Activated T-cell treated with anti-CD3 and anti-CD28 coated beads, Interleukin-2, amount 50 U/mL, for 4 hours (primary cell): ENCODE results near the gene UFD1. TPM values are rescaled to one million over a fixed set of nuclear protein-coding genes. Genes with fewer than 3 reads are reported as not detected.

Source experiments
- ATAC-seq, 2 donors: fragments of 200-7000 bp; cut with Tn5 transposase; one replicate each; pipeline ENCODE4 v1.10.0; 2021
- DNase-seq: peaks from one replicate; pipeline ENCODE4 v3.0.0-alpha.2; 2020
- H3K27me3 Mint-ChIP-seq: one replicate; pipeline ENCODE4 v1.8.0; 2021; ENCODE audit warnings: low read depth, mixed read lengths
- H3K36me3 Mint-ChIP-seq: one replicate; pipeline ENCODE4 v1.8.0; 2022; ENCODE audit warnings: mixed read lengths; ENCODE audit not compliant: insufficient read depth
- H3K4me1 Mint-ChIP-seq: one replicate; pipeline ENCODE4 v1.8.0; 2021; ENCODE audit warnings: low read depth, mixed read lengths
- H3K4me3 Mint-ChIP-seq: one replicate; pipeline ENCODE4 v1.8.0; 2021; ENCODE audit warnings: mild to moderate bottlenecking, moderate library complexity, mixed read lengths
- H3K9me3 Mint-ChIP-seq: one replicate; pipeline ENCODE4 v1.8.0; 2021; ENCODE audit warnings: mixed read lengths
- total RNA-seq, 3 donors: library from RNA; stranded (reverse); gene quantifications; one replicate each; pipeline ENCODE4 v1.2.1, GENCODE V29; 2021

UFD1 gene
- total RNA-seq, 3 donors from 2014 or later = 107 TPM

DNA sequence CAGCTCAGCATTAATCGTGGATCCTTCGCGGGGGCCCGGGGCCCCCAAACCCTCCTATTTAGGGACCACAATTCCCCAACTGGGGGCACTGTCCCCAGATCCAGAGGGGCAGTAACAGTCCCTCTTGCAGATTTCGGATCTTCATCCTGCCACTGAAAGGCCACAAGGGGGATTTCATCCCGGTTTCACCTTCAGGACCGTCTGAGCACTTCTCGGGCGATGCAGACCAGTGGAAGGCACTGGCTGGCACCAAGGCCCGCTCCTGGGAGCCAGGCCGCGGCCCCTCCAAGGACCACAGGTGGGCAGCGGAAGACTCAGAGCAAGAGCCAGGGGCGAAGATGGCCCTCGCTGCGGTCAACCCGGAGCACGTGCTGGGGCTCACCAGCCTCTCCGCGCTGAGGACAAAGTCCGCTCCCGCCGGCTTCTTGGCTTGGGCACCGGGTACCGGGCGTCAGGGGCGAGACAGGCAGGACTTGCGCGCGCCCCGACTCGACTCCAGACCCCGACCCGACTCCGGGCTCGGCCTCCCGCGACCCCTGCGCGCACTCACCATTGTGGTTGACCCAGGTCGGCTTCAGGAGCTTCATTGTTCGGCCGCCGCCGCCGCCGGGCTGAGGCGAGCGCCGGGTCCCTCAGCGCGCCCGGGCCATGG is 48.0 kb downstream of the UFD1 start:
- DNase-seq (no peak), ATAC-seq (no peak)
- peaks cover 10% of the 10 kb centered on the region for H3K36me3 Mint-ChIP-seq
- H3K4me3 Mint-ChIP-seq = peak overlapping the region; percentile 84
- H3K9me3 Mint-ChIP-seq = no peaks in the 10 kb centered on the region
- H3K4me1 Mint-ChIP-seq = peaks cover 54% of the 10 kb centered on the region
- no peaks in the 10 kb centered on the region for H3K27me3 Mint-ChIP-seq

DNA sequence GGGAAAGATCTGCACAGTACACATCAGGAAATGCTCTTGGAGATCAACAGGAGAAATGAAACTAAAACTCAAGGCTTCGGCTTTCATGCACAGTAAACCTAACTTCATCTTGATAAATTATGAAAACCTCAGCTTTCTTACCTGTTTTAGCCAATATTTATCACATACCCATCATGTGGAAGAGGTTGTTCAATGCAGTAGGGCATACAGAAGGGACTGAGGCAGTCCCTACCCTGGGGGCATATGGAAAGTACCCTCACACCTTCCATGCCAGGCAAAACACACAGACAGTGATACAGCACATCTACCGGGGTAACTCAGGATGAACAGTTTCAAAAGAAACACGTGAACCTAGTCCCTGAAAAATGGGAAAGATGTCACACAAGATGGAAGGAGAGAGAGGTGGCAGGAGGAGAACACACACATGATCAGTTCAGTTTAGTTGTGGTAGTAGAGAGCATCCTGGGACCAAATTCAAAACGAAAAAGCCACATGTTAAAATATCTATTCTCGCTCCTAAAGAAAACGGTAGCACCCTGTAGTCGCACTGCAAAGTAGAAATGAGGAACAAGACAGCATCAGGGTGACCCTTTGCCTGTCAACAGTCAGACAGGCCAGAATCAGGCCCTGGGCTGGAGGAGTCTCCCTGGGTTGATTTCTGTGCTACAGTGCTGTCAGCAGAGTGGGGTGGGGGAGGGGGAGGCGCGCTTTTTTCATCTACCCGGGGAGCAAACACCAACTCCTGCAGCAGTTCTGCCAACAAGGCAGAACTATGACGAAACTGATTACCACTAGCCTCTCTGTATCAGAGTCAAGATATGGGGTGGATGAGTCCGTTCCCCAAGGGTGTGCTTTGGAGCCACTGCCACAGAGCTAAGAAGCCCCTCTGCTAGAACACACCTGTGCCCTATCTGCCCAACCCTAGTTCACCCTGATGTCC is 48.8 kb downstream of the UFD1 start:
- no peak for DNase-seq
- no peak for ATAC-seq
- no peaks in the 10 kb centered on the region for H3K27me3 Mint-ChIP-seq
- no peaks in the 10 kb centered on the region for H3K9me3 Mint-ChIP-seq
- H3K36me3 Mint-ChIP-seq = peaks cover 10% of the 10 kb centered on the region
- peak overlapping the region; percentile 84 for H3K4me3 Mint-ChIP-seq
- H3K4me1 Mint-ChIP-seq = peaks cover 55% of the 10 kb centered on the region

DNA sequence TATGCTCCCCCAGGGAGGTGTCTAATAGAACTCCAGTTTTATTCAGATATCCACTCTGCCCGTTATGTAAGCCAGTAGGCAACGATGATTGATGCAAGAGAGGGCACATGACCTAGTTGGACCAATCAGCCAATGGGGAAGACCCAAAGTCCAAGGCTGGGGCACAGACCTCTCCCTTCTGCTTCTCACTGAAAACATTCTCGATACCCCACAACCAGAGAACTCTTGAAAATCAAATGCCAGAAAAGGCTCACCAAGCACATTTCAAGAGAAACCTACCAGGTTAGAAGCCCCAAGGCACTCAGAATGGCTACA is 54.9 kb downstream of the UFD1 start:
- Mint-ChIP-seq H3K9me3 (no peaks in the 10 kb centered on the region), H3K4me3 (no peak overlapping the region), H3K27me3 (no peaks in the 10 kb centered on the region), H3K4me1 (peaks cover 80% of the 10 kb centered on the region), H3K36me3 (peaks cover 11% of the 10 kb centered on the region)
- ATAC-seq = no peak
- no peak for DNase-seq

DNA sequence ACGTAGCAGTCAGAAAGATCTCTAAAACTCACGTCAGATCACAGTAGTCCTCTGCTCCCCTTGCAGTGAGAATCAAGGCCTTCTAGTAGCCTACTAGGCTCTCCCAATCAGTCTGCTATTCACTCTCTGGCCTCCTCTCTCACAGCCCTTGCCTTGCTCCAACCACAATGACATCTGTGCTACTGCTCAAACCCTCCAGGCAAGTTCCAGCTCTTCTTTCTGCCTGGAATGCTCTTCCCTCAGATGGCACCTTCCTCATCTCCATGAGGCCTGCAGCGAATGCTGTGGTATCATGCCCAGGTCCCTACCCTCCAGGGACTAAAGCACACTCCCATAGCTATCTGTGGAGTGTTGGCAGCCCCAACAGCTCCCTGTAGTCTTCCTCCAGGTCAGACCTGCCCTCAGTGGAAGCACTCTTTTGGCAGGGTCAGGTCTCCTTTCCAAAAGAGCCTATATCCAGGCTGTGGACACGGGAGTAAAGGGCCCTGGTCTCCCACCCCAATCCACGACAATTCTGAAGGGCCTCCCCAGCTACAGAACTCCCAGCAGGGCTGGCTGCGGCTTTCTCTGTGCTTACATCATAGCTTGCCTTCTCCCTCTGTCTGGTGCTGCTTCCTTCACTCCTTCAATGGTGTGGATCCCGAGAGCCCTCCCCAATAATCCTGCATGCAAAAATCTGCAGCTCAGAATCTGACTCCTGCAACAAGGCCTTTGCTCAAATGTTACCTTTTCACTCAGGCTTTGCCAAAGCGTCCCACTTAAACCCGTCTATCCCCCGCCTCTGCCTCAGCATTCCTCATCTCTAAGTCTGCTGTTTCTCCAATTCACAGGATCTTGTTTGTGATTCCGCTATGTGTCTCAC is 56.3 kb downstream of the UFD1 start:
- no peak for ATAC-seq
- H3K4me3 Mint-ChIP-seq = no peak overlapping the region

DNA sequence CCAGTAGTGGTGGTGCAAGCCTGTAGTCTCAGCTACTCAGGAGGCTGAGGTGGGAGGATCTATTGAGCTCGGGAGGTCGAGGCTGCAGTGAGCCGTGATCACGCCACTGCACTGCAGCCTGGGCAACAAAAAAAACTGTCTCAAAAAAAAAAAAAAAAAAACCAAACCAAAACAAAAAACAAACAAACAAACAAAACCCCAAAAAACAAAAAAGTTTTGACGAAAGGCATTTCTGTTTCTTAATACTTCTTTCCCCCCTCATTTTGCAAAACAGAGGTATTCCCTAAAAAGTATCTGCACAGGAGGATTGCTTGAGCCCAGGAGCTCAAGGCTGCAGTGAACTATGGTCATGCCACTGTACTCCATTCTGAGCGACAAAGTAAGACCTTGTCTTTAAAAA is 58.7 kb downstream of the UFD1 start:
- Mint-ChIP-seq H3K4me1 (peaks cover 71% of the 10 kb centered on the region), H3K27me3 (no peaks in the 10 kb centered on the region), H3K36me3 (peaks cover 4% of the 10 kb centered on the region), H3K9me3 (no peaks in the 10 kb centered on the region), H3K4me3 (peak overlapping the region; percentile 22)
- no peak for DNase-seq
- no peak for ATAC-seq

More for the DNA sequence above, 56.3 kb downstream of the UFD1 start:
- Mint-ChIP-seq H3K4me1 (peaks cover 82% of the 10 kb centered on the region), H3K27me3 (no peaks in the 10 kb centered on the region), H3K9me3 (no peaks in the 10 kb centered on the region), H3K36me3 (peaks cover 13% of the 10 kb centered on the region)
- no peak for DNase-seq

DNA sequence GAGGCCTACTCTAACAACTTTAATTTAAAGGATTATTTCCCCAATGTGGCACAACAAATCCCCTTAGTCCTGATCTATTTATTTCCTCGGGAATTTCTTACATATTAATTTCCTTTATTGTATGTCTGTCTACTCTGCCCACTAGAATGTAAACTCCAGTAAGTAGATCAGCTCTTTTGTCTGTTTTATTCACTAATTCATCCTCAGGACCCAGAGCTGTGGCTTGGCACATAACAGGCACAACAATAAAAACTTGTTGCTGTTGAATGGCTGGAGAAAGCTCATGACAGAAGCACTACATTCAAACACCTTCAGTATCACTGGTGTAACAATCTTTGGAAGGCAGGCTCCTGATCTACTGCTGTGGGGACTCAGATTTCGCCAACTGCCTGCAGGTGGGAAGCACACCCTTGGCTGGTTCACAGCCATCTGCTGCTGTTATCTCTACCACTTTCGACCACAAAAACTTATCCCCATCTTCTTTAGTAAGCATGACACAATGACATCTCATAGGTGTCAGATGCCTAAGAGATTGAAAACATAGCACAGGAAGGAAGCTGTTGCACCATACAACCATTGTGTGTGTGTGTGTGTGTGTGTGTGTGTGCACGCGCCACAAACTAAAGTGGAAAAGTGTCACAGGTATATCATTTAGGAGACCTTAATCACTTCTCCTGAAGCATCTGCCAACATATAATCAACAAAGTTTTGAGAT is 59.4 kb downstream of the UFD1 start:
- Mint-ChIP-seq H3K4me3 (peak overlapping the region; percentile 22), H3K36me3 (peaks cover 4% of the 10 kb centered on the region), H3K4me1 (peaks cover 64% of the 10 kb centered on the region), H3K9me3 (no peaks in the 10 kb centered on the region), H3K27me3 (no peaks in the 10 kb centered on the region)
- DNase-seq = no peak
- ATAC-seq = peak; percentile 97 to 98

DNA sequence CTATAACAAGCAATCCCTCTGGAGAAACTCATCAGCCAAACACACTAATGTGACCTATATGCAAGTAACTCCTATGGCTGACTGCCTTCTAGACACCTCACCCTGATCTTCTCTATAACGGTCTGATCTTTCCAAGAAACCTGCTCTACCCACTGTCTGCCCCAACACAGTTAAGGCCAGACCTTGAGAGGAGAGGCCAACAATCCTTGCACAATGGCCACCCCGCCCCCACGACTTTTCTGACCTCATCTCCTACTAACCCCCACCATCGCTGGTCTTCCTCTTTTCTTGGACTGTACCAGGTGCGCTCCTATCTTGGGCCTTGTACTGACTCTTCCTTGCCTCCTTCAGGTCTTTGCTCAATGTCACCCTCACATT is 59.9 kb downstream of the UFD1 start:
- ATAC-seq = no peak
- no peaks in the 10 kb centered on the region for H3K27me3 Mint-ChIP-seq

DNA sequence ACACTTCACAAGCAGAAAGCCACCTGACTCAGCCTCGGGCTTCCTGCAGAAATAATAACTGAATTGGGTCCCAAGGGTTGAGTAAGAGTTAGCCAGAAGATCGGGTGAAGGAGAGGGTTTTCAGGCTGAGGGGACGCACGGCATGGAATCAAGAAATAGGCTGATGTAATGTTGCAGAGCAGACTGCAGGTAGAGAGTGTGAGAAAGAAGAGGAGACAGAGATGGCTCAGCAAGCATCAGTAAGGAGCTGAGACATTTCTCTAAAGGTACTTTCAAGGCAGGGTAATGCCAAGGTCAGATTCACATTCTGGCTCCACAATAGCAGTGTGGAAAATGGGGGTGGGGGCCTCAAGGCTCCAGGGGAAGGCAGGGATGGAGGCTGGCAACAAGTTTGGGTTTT is 66.1 kb downstream of the UFD1 start:
- ATAC-seq (no peak), DNase-seq (no peak)
- no peaks in the 10 kb centered on the region for H3K9me3 Mint-ChIP-seq
- peaks cover 20% of the 10 kb centered on the region for H3K36me3 Mint-ChIP-seq
- no peaks in the 10 kb centered on the region for H3K27me3 Mint-ChIP-seq
- H3K4me3 Mint-ChIP-seq = no peak overlapping the region
- H3K4me1 Mint-ChIP-seq = peaks cover 20% of the 10 kb centered on the region

More for the DNA sequence above, 59.9 kb downstream of the UFD1 start:
- H3K9me3 Mint-ChIP-seq = no peaks in the 10 kb centered on the region
- no peak for DNase-seq
- H3K4me3 Mint-ChIP-seq = no peak overlapping the region
- H3K36me3 Mint-ChIP-seq = peaks cover 5% of the 10 kb centered on the region
- peaks cover 61% of the 10 kb centered on the region for H3K4me1 Mint-ChIP-seq

DNA sequence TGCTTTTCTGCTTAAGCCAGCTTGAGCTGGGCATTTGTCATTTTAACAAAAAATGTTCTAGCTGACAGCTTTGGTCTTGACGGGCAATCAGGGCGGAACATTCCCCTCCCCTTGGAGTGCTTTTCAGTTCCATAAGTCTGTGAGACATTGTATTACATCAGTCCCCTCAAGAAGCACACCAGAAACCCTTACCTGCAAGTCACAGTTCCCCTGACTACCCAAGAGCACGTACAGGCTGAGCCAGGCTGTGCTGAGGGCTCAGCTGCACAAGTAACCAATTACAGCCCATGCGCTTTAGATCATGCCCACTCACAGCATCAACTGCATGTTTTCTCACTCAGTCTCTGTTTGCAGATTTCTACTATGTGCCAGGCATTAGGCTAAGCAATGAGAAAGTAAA is 66.5 kb downstream of the UFD1 start:
- ATAC-seq (no peak), DNase-seq (no peak)
- Mint-ChIP-seq H3K27me3 (no peaks in the 10 kb centered on the region), H3K4me3 (no peak overlapping the region), H3K4me1 (peaks cover 18% of the 10 kb centered on the region), H3K36me3 (peaks cover 21% of the 10 kb centered on the region), H3K9me3 (no peaks in the 10 kb centered on the region)

DNA sequence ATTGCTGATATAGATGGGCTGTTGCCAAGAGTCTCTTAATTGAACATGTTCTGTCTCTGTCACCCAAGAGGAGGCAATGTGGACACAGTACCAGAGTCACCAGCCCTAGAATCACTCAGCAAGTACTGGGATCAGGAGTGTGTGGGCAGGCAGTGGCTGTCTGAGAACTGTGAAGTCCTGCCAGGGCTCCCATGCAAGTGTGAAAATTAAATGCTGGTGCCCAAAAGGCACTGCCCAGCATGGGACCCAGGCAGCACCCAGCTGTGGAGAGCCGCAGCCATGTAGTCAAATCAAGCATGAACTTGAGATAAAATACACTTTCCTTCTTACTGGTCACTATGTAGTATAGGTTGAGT is 67.3 kb downstream of the UFD1 start:
- ATAC-seq (no peak), DNase-seq (no peak)
- H3K27me3 Mint-ChIP-seq = no peaks in the 10 kb centered on the region
- H3K36me3 Mint-ChIP-seq = peaks cover 25% of the 10 kb centered on the region
- H3K9me3 Mint-ChIP-seq = no peaks in the 10 kb centered on the region
- H3K4me3 Mint-ChIP-seq = no peak overlapping the region
- peaks cover 18% of the 10 kb centered on the region for H3K4me1 Mint-ChIP-seq

DNA sequence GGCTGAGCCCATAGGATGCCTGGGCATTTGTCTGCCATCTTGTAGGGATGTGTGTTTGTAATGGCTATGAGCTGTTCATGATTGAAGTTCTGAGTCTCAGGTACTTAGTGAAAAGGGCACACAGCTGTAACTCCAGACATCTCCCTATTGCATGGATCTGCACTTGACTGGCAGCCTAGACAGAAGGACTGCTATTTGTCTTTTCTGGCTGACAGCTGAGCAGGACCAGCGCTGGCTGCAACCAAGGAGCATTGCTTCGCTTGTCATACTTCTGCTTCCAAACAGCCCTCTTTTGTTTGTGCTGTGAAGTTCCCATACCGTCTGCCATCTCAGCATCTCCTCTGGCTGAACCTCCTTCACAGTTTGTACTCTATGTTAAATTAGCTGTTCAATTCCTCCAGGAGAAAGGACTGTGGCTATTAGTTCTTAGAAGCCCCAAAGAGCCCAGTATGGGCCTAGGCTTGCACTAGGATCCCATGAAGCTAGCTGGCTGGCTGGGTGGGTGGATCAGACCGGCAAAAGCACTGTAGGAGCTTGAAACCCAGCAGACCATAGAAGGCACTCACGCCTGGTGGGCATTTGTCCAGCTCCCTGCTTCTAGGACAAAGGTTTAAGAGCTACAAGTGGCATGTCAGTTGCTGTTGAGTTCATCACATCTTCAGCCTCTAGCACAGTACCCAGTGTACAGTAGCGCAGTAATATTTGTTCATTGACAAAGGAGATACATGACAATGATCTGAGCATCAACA is 67.9 kb downstream of the UFD1 start:
- ATAC-seq (no peak), DNase-seq (no peak)
- H3K9me3 Mint-ChIP-seq = no peaks in the 10 kb centered on the region
- H3K4me3 Mint-ChIP-seq = no peak overlapping the region
- no peaks in the 10 kb centered on the region for H3K27me3 Mint-ChIP-seq
- peaks cover 28% of the 10 kb centered on the region for H3K36me3 Mint-ChIP-seq
- peaks cover 18% of the 10 kb centered on the region for H3K4me1 Mint-ChIP-seq

DNA sequence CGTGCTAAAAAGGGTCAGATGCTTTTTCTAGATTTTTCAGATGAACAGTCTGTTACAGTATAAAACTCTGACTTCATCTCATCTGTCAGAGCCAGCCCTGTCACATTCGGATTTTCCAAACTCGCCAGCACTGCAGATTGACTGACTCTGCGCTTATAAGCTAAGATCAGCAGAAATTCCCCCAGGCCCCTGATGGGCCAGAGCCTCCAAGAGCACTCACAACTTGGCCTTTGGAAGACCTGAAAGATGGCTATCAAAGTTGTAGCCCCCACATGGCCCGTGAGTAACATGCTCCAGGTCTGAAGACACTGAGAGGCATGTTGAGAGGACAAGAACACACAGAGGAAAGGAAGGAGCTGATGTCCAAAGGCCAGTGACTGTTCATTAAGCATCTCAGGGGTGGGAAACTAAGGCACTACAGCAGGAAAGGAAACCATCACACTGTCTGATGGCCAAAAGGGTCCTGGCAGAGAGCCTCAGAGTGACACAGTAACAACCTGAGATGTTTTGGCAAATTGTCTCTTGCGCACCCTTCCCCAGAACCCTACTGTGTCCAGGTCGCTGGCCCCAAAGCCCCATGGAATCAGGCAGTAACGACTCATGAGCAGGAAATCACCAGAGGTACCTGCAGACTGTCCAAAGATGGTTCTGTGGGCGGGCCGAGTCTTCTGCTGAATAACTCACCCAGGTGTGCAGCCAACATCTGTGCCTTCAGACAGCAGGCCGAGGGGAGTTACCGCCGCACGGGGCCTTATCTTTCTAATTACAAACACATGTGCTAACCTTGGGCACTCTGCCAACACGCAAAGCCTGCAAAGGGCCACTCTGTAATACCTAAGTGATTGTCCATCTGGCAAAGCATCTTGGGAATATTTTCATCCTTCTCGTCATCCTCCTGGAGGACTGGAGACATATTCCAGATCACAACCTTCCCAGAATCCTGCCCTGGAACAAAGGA is 71.1 kb downstream of the UFD1 start:
- Mint-ChIP-seq H3K4me3 (no peak overlapping the region), H3K36me3 (peaks cover 44% of the 10 kb centered on the region), H3K9me3 (no peaks in the 10 kb centered on the region), H3K4me1 (peaks cover 8% of the 10 kb centered on the region), H3K27me3 (no peaks in the 10 kb centered on the region)
- ATAC-seq (no peak), DNase-seq (no peak)

DNA sequence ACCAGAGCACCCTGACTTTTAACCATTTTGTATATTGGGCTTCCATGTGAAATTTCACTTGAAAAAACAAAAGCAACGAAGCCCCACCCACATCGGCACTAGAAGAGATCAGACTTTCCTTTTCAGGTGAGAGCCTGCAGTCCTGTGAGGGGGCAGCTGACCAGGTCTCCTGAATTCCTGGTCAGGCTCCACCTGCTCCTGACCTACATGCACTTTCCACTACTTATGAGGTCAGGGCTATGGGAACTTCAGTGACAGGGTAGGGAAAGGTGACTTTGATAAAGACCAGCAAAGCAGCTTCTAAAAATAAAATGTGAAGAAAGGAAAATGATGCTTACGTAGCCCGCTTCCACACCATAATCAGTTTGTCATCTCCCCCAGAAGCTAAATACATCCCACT is 72.1 kb downstream of the UFD1 start:
- no peaks in the 10 kb centered on the region for H3K9me3 Mint-ChIP-seq
- H3K36me3 Mint-ChIP-seq = peaks cover 45% of the 10 kb centered on the region
- H3K4me3 Mint-ChIP-seq = no peak overlapping the region
- peaks cover under 1% of the 10 kb centered on the region for H3K4me1 Mint-ChIP-seq
- H3K27me3 Mint-ChIP-seq = no peaks in the 10 kb centered on the region
- no peak for DNase-seq
- no peak for ATAC-seq
